DMS153 (cell line): ENCODE results near the gene ANKRD11.

Source experiments
- DNase-seq: peaks from one replicate; lab custom pipeline; 2025; lab: John Stamatoyannopoulos, UW

ANKRD11 gene

GRCh38 chr16:89232107-89232506 is 258.3 kb downstream of the ANKRD11 start:
- no peak for DNase-seq

- DNase-seq: no peak
Observed at GRCh38 chr16:89230255-89230654, 260.1 kb downstream of the ANKRD11 start.

GRCh38 chr16:89224665-89225064 is 265.7 kb downstream of the ANKRD11 start:
- DNase-seq: no peak

- DNase-seq: no peak
Observed at GRCh38 chr16:89222931-89223330, 267.4 kb downstream of the ANKRD11 start.

- DNase-seq: no peak
Observed at GRCh38 chr16:89221604-89222003, 268.8 kb downstream of the ANKRD11 start.

- no peak for DNase-seq
Observed at GRCh38 chr16:89219365-89219764, 271.0 kb downstream of the ANKRD11 start.
